ENCODE data around the gene ZNF808.
A peak's percentile ranks its signal among the peaks of the same experiment; 100 is the strongest.
"Not testable (repeated sequence)": the region's sequence is repeated elsewhere in the genome, so short reads cannot be mapped to it uniquely, and the experiment has no call there.

ZNF808 gene

DNA sequence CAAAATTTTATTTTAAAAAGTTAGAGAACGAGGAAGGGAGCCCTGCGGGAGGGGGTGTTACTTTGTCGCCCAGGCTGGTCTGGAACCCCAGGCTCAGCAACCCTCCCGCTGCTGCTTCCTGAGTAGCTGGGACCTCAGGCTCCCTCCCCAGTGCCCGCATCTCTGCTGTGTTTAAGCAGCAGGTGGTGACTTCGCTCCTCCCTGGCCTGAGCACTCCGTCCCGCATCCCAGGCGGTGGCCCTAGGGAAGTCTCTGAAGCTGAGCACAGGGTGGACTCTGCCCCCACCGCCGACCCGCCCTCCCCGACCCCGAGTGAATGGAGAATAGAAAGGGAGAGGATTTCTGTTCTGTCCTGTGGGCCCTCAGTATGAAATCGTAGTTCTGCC is 73.2 kb downstream of the ZNF808 start:
- Histone ChIP-seq H3K27ac (no peak overlapping the region), H3K4me2 (no peak overlapping the region), H3K9ac (no peak overlapping the region), H3K27me3 (ENCODE audit: insufficient read depth, low read depth) (no peaks in the 10 kb centered on the region), H3K36me3 (ENCODE audit: insufficient read depth) (no peaks in the 10 kb centered on the region), H2AFZ (ENCODE audit: low read depth) (peak overlapping the region; percentile 61; the same call in 1 of the 2 replicates), H3K4me1 (ENCODE audit: low read depth, poor library complexity, severe bottlenecking) (no peaks in the 10 kb centered on the region), H4K20me1 (ENCODE audit: insufficient read depth) (no peaks in the 10 kb centered on the region), H3K79me2 (ENCODE audit: insufficient read depth, low read depth) (no peaks in the 10 kb centered on the region), H3K4me3 (IDR thresholded peaks at IDR 0.05; ENCODE audit: insufficient read depth, low read depth, low read length) (no peak overlapping the region)
- TF ChIP-seq, protein P1, sequence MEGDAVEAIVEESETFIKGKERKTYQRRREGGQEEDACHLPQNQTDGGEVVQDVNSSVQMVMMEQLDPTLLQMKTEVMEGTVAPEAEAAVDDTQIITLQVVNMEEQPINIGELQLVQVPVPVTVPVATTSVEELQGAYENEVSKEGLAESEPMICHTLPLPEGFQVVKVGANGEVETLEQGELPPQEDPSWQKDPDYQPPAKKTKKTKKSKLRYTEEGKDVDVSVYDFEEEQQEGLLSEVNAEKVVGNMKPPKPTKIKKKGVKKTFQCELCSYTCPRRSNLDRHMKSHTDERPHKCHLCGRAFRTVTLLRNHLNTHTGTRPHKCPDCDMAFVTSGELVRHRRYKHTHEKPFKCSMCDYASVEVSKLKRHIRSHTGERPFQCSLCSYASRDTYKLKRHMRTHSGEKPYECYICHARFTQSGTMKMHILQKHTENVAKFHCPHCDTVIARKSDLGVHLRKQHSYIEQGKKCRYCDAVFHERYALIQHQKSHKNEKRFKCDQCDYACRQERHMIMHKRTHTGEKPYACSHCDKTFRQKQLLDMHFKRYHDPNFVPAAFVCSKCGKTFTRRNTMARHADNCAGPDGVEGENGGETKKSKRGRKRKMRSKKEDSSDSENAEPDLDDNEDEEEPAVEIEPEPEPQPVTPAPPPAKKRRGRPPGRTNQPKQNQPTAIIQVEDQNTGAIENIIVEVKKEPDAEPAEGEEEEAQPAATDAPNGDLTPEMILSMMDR (conservative IDR thresholded peaks at IDR 0.05; ENCODE audit: low read depth, low read length) = no peak

DNA sequence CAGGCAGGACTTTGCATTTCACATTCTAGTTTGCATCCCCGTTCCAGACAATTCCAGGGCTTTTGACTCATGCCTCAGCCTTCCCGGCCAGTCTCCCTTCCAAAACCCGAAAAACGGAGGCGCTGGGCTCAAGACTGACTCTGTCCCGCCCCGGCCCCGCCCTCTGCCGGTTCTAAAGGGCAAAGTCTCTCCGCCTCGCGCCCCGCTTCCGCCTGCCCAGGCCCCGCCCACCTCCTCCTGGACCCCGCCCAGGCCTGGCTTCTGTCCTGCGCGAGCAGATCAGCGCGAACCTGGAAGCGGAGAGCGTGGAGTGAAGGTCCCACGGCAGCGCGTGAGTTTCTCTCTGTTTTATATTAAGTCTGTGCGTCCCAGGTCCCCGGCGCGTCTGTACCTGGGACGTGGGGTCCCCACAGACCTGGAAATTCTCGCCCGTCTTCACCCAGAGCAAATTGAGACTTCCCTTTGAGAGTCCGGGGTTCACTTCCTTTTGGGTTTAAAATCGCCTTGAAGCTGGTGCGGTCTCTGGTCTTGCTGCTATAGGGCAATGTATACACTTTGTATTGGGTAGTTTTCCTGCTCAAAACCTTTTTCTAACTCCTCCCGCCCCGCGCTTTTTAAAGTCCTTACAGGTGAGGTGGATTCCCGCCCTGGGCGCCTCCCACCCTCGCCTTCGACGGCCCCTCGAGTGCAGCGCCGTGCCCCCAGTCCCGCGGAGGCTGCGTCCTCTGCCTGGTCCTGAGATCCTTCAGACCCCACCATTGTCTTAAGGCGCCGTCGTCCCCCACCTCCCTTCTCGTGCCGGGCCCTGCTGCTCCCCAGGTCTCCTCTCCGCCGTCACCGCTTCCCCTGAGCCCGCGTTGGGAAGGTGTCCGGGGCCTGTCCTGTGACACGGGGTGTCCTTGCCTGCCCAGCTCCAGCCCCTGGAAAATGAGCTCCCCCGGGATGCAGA is 73.8 kb downstream of the ZNF808 start:
- TF ChIP-seq, protein P1 (conservative IDR thresholded peaks at IDR 0.05; ENCODE audit: low read depth, low read length) = peak; percentile 44
- Histone ChIP-seq H2AFZ (ENCODE audit: low read depth) (peak overlapping the region; percentile 61), H3K79me2 (ENCODE audit: insufficient read depth, low read depth) (no peaks in the 10 kb centered on the region), H4K20me1 (ENCODE audit: insufficient read depth) (no peaks in the 10 kb centered on the region), H3K9ac (peak overlapping the region; percentile 25; the same call in 1 of the 2 replicates), H3K27ac (no peak overlapping the region), H3K4me2 (peak overlapping the region; percentile 63; the same call in 1 of the 2 replicates), H3K4me3 (IDR thresholded peaks at IDR 0.05; ENCODE audit: insufficient read depth, low read depth, low read length) (no peak overlapping the region), H3K36me3 (ENCODE audit: insufficient read depth) (no peaks in the 10 kb centered on the region), H3K27me3 (ENCODE audit: insufficient read depth, low read depth) (no peaks in the 10 kb centered on the region), H3K4me1 (ENCODE audit: low read depth, poor library complexity, severe bottlenecking) (no peaks in the 10 kb centered on the region)

DNA sequence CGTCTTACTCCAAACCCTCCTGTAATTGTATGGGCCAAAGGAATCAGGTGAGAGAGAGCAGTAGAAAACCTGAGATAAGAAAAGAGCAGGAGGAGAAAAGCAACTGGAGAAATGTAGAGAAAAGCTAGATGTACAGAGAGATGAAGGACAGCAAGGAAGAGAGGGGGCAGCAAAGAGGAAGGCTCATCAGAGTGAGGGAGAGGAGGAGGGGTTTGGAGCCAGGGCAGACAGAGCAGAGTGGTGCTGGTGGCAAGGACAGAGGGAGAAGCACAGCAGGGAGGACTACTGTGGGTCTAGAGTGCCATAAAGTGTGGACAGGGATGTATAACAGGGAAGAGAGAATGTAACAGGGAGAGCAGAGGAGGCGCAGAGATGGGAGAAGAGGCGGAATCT is 74.5 kb downstream of the ZNF808 start:
- H3K27me3 ChIP-seq (ENCODE audit: insufficient read depth, low read depth); H4K20me1 ChIP-seq (ENCODE audit: insufficient read depth); H3K9ac ChIP-seq; H3K36me3 ChIP-seq (ENCODE audit: insufficient read depth); H3K79me2 ChIP-seq (ENCODE audit: insufficient read depth, low read depth); H3K4me1 ChIP-seq (ENCODE audit: low read depth, poor library complexity, severe bottlenecking); H3K27ac ChIP-seq; H3K4me3 ChIP-seq (IDR thresholded peaks at IDR 0.05; ENCODE audit: insufficient read depth, low read depth, low read length): not testable (repeated sequence)
- peak overlapping the region; percentile 61; the same call in 1 of the 2 replicates for H2AFZ ChIP-seq (ENCODE audit: low read depth)
- H3K4me2 ChIP-seq = peak overlapping the region; percentile 63; the same call in 1 of the 2 replicates

DNA sequence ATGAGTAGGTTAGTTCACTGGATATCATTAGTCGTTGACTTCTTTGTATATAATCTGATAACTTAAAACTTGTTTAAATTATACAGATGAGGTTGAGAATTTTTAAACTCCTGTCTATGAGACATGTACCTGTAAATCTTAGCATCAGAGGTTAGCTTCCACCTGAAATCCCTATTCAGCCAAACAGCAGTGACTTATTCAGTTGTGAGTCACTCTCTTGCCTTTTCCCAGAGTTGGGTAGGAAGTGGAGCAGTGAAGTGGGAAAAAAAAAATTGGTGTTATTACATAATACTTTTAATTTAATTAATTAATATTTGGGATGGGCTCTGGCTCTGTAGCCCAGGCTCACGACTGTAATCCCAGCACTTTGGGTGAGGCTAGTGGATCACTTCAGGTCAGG is 75.5 kb downstream of the ZNF808 start:
- H3K4me1 ChIP-seq (ENCODE audit: low read depth, poor library complexity, severe bottlenecking) = no peaks in the 10 kb centered on the region
- TF ChIP-seq, protein P1 (conservative IDR thresholded peaks at IDR 0.05; ENCODE audit: low read depth, low read length) = no peak
- H4K20me1 ChIP-seq (ENCODE audit: insufficient read depth) = no peaks in the 10 kb centered on the region
- no peaks in the 10 kb centered on the region for H3K27me3 ChIP-seq (ENCODE audit: insufficient read depth, low read depth)
- H3K4me3 ChIP-seq (IDR thresholded peaks at IDR 0.05; ENCODE audit: insufficient read depth, low read depth, low read length) = no peak overlapping the region
- H3K4me2 ChIP-seq = no peak overlapping the region
- no peak overlapping the region for H3K27ac ChIP-seq
- no peak overlapping the region for H3K9ac ChIP-seq
- H2AFZ ChIP-seq (ENCODE audit: low read depth) = no peak overlapping the region
- H3K79me2 ChIP-seq (ENCODE audit: insufficient read depth, low read depth) = no peaks in the 10 kb centered on the region
- no peaks in the 10 kb centered on the region for H3K36me3 ChIP-seq (ENCODE audit: insufficient read depth)
